Natural killer cell (primary cell): ENCODE data around the gene PAPLN. TPM values are rescaled to one million over a fixed set of nuclear protein-coding genes. Genes with fewer than 3 reads are reported as not detected.

Experiments used
- ATAC-seq, 3 donors: fragments of 150-1000 bp in 2 of 3; fragments of 200-7000 bp in 1 of 3; cut with Tn5 transposase; 1 replicate in 1 of 3; 2 replicates in 2 of 3; pipeline ENCODE4 v1.10.0; 2021; ENCODE audit warnings: mild to moderate bottlenecking in 2 of 3, moderate library complexity in 2 of 3
- DNase-seq, 2 donors: peaks; one replicate each; pipeline versions ENCODE4 v3.0.0 to v3.0.0-alpha.2; 2013 to 2021; ENCODE audit warnings: mixed read lengths in 1 of 2
- H3K27ac ChIP-seq: one replicate; pipeline ENCODE4 v1.5.1; 2013; ENCODE audit warnings: mild to moderate bottlenecking, low read length
- H3K27me3 ChIP-seq: one replicate; pipeline ENCODE4 v1.6.1; 2013; ENCODE audit warnings: low read length; ENCODE audit not compliant: control insufficient read depth, insufficient read depth
- H3K36me3 ChIP-seq: one replicate; pipeline ENCODE4 v1.6.1; 2013; ENCODE audit warnings: low read length; ENCODE audit not compliant: control insufficient read depth, insufficient read depth
- H3K4me1 ChIP-seq: one replicate; pipeline ENCODE4 v1.6.1; 2013; ENCODE audit warnings: low read length; ENCODE audit not compliant: control insufficient read depth, insufficient read depth
- H3K4me3 ChIP-seq: one replicate; pipeline ENCODE4 v1.5.1; 2013; ENCODE audit warnings: low read length
- H3K9me3 ChIP-seq: one replicate; pipeline ENCODE4 v1.6.1; 2013; ENCODE audit warnings: low read length; ENCODE audit not compliant: control insufficient read depth, insufficient read depth
- H3K27ac Mint-ChIP-seq, 2 donors: one replicate each; pipeline ENCODE4 v1.8.0; 2022; ENCODE audit warnings: mild to moderate bottlenecking in 2 of 2, mixed read lengths in 2 of 2, moderate library complexity in 1 of 2
- H3K27me3 Mint-ChIP-seq, 2 donors: one replicate each; pipeline ENCODE4 v1.8.0; 2022; ENCODE audit warnings: low read depth in 2 of 2, mixed read lengths in 2 of 2
- H3K36me3 Mint-ChIP-seq: one replicate; pipeline ENCODE4 v1.8.0; 2022; ENCODE audit warnings: mixed read lengths
- H3K4me1 Mint-ChIP-seq, 2 donors: one replicate each; pipeline ENCODE4 v1.8.0; 2022; ENCODE audit warnings: mixed read lengths in 2 of 2
- H3K4me3 Mint-ChIP-seq: one replicate; pipeline ENCODE4 v1.8.0; 2022; ENCODE audit warnings: mild to moderate bottlenecking, moderate library complexity, mixed read lengths
- H3K9me3 Mint-ChIP-seq, 2 donors: one replicate each; pipeline ENCODE4 v1.8.0; 2022; ENCODE audit warnings: mixed read lengths in 2 of 2
- WGBS: methylation state at CpG from one replicate; pipeline ENCODE4 v1.1.7; 2013; ENCODE audit warnings: missing lambda C conversion rate; ENCODE audit not compliant: insufficient coverage; 5-methylcytosine and 5-hydroxymethylcytosine counted together
- intact Hi-C: fragments of 100-400 bp; cut with micrococcal nuclease; formaldehyde crosslinking; loops from one replicate; pipeline ENCODE4 v1.14.2; 2022
- total RNA-seq, 4 donors: library from RNA; stranded (reverse); fragments of 120-200 nt in 1 of 4; gene quantifications; one replicate each; pipeline versions ENCODE4 v1.2.3 to v1.2.4, GENCODE V29; 2013 to 2022
- TF ChIP-seq, protein P1 (sequence below): fragments of 200-600 bp; IDR thresholded peaks from one replicate; pipeline ENCODE4 v1.8.0; 2022; ENCODE audit warnings: antibody characterized with exemption

The PAPLN gene
- total RNA-seq, 3 donors from 2014 or later (not counting 1 experiment from before 2014, with no cell fraction given) = 0.24 to 0.70 (median 0.34) TPM

DNA sequence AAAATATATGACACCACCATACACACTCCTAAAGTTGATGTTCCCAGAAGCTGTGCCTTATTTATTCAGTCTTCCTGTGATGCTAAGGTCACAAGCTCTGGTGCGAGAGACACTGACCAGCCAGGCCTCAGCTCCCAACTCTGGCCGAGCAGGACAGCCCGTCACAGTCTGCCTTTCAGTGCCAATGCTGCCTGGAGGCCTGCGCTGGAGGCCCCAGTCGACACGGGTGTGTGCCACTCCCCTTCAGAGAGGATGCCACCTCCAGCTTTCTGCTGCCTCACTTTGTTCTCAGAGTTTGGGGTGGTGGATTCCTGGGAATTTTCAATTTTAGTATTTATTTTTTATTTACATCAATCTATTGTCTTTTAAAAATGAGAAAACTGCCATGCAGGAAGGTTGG, 7.3 kb upstream of the PAPLN start:
- intact Hi-C loops = no loop called here
- H3K4me1 ChIP-seq = no peaks in the 10 kb centered on the region
- H3K36me3 ChIP-seq = peaks cover 9% of the 10 kb centered on the region
- no peak overlapping the region for H3K4me3 ChIP-seq
- no peaks in the 10 kb centered on the region for H3K9me3 ChIP-seq
- no peak for ATAC-seq
- WGBS = 93% methylated on average over 6 of the region's 6 CpGs
- no peak for DNase-seq
- Mint-ChIP-seq H3K9me3 (no peaks in the 10 kb centered on the region), H3K36me3 (no peaks in the 10 kb centered on the region), H3K27ac (no peak overlapping the region), H3K4me3 (no peak overlapping the region), H3K4me1 (no peaks in the 10 kb centered on the region), H3K27me3 (peaks cover 15 to 18% of the 10 kb centered on the region in 2 donors)
- peaks cover 4% of the 10 kb centered on the region for H3K27me3 ChIP-seq
- H3K27ac ChIP-seq = no peak overlapping the region
- TF ChIP-seq, protein P1, sequence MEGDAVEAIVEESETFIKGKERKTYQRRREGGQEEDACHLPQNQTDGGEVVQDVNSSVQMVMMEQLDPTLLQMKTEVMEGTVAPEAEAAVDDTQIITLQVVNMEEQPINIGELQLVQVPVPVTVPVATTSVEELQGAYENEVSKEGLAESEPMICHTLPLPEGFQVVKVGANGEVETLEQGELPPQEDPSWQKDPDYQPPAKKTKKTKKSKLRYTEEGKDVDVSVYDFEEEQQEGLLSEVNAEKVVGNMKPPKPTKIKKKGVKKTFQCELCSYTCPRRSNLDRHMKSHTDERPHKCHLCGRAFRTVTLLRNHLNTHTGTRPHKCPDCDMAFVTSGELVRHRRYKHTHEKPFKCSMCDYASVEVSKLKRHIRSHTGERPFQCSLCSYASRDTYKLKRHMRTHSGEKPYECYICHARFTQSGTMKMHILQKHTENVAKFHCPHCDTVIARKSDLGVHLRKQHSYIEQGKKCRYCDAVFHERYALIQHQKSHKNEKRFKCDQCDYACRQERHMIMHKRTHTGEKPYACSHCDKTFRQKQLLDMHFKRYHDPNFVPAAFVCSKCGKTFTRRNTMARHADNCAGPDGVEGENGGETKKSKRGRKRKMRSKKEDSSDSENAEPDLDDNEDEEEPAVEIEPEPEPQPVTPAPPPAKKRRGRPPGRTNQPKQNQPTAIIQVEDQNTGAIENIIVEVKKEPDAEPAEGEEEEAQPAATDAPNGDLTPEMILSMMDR = no peak

DNA sequence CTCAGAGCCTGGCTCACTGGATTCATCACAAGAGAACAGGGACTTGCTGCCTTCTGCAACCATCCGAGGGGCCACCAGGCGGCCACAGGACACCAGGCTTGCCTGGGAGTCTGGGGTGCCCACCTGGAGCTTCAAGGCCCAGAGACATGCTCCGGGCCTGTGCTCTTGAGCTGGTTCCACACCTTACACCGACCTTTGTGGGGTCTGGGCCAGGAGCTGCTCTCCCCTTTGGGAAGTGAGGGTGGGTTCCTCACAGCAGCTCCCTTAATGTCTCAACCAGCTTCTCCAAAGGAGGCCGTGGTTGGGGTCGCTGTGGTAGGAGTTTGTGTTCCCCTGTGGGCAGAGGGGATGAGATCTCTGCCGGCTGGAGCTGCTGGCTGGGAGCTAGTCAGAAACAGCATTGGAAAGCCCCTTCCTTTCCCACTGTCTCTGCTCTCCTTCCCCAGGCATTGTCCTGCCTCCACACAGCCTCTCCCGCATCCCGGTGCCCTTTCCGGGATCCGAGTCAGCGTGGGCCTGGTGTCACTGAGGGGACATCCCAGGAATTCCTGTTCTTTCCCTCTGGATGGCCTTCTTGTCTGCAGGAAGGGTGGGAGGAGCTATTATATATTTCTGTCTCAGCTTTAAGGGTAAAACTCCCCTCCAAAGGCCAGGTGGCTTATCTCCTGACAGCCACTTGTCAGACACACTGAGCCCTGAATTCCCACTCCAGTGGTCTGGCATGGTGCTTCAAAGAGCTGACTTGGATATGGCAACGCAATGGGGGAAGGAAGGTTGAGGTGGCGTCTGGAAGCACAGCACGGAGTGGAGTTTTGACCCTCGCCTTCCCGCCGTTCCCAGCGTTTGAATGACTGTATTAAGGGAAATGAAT, 5.1 kb upstream of the PAPLN start:
- no peak for DNase-seq
- Histone ChIP-seq H3K4me3 (no peak overlapping the region), H3K27ac (no peak overlapping the region), H3K27me3 (peaks cover 13% of the 10 kb centered on the region), H3K9me3 (no peaks in the 10 kb centered on the region), H3K36me3 (peaks cover 9% of the 10 kb centered on the region), H3K4me1 (peaks cover 4% of the 10 kb centered on the region)
- Mint-ChIP-seq H3K27ac (no peak overlapping the region), H3K36me3 (no peaks in the 10 kb centered on the region), H3K4me3 (no peak overlapping the region), H3K9me3 (no peaks in the 10 kb centered on the region), H3K27me3 (peaks cover 35 to 40% of the 10 kb centered on the region in 2 donors), H3K4me1 (peaks cover 5 to 6% of the 10 kb centered on the region in 2 donors)
- peak in 1 of 3 donors; percentile 37 for ATAC-seq
- TF ChIP-seq, protein P1 = no peak
- intact Hi-C loops = no loop called here
- WGBS = 75% methylated on average over 17 of the region's 19 CpGs

DNA sequence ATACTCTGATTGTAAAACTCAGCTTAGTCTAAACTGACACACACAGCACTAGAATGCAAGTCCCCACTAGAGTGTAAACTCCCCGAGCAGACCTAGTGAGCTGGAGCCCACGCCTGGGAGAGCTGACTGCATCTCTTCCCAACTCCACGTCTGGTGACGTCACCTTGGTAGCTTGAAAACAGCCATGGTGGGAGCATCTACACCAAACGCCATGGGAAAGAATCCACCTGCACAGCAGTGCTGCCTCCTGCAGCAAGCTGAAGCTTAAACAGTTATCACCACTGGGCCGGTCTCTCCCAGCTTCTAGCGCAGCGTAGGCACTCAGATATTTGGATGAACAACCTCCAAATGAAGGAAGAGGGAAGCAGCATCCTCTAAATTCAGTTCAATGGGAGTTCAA, 4.3 kb upstream of the PAPLN start:
- Mint-ChIP-seq H3K27ac (no peak overlapping the region), H3K9me3 (no peaks in the 10 kb centered on the region), H3K4me3 (no peak overlapping the region), H3K4me1 (peaks cover 6 to 8% of the 10 kb centered on the region in 2 donors), H3K36me3 (no peaks in the 10 kb centered on the region), H3K27me3 (peaks cover 35 to 41% of the 10 kb centered on the region in 2 donors)
- Histone ChIP-seq H3K4me1 (peaks cover 5% of the 10 kb centered on the region), H3K27ac (no peak overlapping the region), H3K4me3 (no peak overlapping the region), H3K9me3 (no peaks in the 10 kb centered on the region), H3K36me3 (peaks cover 9% of the 10 kb centered on the region), H3K27me3 (peaks cover 14% of the 10 kb centered on the region)
- no peak for DNase-seq
- ATAC-seq = no peak
- TF ChIP-seq, protein P1 = no peak
- intact Hi-C loops = no loop called here
- WGBS = 82% methylated on average over 8 of the region's 8 CpGs
